Coronary artery (tissue), 2 donors: ENCODE results near the gene SEC16A.

ENCODE experiments used
- DNase-seq: peaks from one replicate; pipeline ENCODE4 v3.0.0-alpha.2; 2017; ENCODE audit warnings: low spot score
- H3K27ac ChIP-seq, 2 donors: fragments of 200-600 bp; sonication (generic); one replicate each; pipeline ENCODE4 v1.5.1; 2016 to 2019
- H3K4me3 ChIP-seq: fragments of 200-600 bp; sonication (generic); 2 replicates; pipeline ENCODE4 v1.5.1; 2016; ENCODE audit warnings: mild to moderate bottlenecking, moderate library complexity
- TF ChIP-seq, protein P1 (sequence below): fragments of 200-600 bp; sonication (generic); IDR thresholded peaks from one replicate; pipeline ENCODE4 v1.5.1; 2019; ENCODE audit warnings: antibody characterized with exemption

The SEC16A gene

DNA sequence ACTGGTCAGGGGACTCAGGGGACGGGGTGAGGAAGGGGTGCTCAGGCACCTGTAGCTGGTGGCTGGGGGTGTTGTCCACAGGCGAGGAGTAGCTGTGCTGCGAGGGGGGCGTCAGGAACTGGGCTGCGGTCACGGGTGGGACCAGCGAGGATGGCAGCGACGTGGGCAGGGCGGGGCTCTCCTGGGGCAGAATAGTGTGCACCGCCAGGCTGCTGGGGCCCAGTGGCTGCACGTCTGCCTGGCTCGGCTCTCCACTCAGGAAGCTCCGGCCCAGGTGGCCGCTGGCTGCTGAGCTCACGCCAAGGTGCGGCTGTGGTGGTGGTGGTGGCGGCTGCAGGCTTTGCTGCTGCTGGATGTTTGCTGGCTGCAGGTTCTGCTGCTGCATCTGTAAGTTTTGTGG is 13.3 kb upstream of the SEC16A start:
- TF ChIP-seq, protein P1, sequence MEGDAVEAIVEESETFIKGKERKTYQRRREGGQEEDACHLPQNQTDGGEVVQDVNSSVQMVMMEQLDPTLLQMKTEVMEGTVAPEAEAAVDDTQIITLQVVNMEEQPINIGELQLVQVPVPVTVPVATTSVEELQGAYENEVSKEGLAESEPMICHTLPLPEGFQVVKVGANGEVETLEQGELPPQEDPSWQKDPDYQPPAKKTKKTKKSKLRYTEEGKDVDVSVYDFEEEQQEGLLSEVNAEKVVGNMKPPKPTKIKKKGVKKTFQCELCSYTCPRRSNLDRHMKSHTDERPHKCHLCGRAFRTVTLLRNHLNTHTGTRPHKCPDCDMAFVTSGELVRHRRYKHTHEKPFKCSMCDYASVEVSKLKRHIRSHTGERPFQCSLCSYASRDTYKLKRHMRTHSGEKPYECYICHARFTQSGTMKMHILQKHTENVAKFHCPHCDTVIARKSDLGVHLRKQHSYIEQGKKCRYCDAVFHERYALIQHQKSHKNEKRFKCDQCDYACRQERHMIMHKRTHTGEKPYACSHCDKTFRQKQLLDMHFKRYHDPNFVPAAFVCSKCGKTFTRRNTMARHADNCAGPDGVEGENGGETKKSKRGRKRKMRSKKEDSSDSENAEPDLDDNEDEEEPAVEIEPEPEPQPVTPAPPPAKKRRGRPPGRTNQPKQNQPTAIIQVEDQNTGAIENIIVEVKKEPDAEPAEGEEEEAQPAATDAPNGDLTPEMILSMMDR: no peak
- Histone ChIP-seq H3K27ac (no peak overlapping the region), H3K4me3 (no peak overlapping the region)
- DNase-seq: no peak

DNA sequence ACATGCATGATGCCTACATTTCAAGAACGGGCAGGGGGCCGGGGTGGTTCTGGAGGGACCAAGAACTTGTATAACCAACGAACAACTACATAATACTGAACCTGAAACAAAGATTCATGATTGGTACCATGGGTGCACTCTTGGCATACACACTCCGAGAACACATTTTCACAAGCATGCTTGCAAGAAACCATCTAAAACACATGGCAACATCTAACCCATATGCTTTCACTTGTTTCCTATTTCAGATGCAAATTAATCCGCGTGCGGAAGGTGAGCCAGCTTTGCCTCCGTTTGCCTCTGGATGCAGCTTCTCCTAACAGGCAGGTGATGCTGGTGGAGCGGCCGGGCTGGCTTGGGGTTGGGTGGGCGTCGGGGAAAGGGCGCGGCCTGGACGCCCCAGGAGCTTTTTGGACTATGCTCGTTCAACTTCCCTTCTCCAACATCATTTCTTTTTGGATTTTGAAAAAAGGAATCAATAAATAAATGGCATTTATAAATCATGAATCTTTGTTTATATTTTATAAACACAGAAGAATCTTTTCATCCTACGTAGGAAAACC is 12.5 kb upstream of the SEC16A start:
- DNase-seq: no peak
- TF ChIP-seq, protein P1: no peak
- Histone ChIP-seq H3K27ac (no peak overlapping the region), H3K4me3 (no peak overlapping the region)

DNA sequence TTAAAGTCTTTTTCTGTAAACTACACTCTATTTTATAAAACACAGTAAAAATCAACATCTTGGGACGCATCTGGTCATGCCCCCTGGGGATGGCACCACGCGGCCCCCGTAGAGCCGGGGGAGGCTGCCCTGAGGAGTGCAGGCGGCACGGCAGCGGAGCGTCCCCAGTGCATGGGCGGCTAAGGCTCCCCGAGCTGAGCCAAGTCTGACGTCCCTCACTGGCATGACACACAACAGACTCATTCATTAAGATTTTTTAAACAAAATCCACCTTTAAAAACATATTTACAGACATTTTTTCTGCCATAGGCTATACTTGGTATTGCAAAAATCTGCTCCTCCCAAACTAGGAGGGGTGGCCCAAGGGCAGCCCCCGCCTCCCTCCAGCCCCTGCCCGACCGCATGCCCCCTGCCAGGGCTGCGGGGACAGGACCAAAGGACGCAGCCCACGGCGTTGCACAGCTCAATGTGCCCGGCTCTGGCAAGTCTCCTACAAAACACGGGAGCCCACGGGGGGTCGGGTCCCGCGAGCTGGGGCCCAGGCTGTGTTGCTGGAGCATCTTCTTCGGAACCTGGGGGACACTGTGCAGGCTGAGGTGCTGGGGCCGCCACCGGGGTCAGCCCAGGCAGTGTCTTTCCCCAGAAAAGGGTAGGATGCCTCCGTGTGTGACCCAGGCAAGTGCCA is 11.8 kb upstream of the SEC16A start:
- no peak for DNase-seq
- Histone ChIP-seq H3K27ac (no peak overlapping the region), H3K4me3 (no peak overlapping the region)
- TF ChIP-seq, protein P1: no peak

DNA sequence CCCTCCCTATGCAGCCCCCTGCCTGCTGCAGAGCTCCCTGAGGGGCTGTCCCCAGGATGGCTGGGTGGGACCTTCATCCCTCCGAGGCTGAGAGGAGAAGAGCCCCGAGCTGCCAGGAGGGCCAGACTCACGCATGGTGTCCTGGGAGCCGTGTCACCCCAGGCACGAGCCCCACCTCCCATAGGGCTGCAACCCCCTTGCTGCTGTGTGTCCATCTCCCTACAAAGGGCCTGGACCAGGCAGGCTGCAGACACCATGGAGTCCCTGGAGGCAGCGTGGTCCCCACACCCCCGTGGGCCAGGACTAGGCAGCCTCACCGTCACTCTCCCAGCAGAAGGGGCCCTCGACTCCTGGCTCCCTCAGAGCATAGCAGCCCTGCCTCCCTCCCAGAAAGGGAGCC is 11.2 kb upstream of the SEC16A start:
- Histone ChIP-seq H3K4me3 (no peak overlapping the region), H3K27ac (peak overlapping the region in 1 of 2 donors; percentile 8)
- TF ChIP-seq, protein P1: no peak
- DNase-seq: no peak

DNA sequence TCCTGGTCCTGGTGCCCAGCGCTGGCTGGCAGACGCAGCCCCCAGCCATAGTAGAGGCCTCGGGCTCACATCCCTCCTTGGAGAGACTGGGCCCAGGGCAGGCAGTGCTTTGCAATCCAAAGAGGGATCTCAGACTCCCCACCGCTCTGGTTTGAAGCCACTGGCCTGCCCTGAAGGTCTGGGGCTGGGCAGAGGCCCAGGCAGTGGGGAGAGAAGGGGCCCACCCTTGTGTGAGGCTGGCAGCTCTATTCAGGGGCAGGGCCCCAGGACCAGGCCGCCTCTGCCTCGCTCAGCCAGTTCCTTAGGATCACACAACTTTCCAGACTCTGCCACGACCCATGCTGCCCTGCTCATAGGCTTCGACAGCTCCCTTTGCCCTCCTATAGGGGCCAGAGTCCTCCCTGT is 10.7 kb upstream of the SEC16A start:
- Histone ChIP-seq H3K4me3 (no peak overlapping the region), H3K27ac (no peak overlapping the region)
- TF ChIP-seq, protein P1: no peak
- no peak for DNase-seq

DNA sequence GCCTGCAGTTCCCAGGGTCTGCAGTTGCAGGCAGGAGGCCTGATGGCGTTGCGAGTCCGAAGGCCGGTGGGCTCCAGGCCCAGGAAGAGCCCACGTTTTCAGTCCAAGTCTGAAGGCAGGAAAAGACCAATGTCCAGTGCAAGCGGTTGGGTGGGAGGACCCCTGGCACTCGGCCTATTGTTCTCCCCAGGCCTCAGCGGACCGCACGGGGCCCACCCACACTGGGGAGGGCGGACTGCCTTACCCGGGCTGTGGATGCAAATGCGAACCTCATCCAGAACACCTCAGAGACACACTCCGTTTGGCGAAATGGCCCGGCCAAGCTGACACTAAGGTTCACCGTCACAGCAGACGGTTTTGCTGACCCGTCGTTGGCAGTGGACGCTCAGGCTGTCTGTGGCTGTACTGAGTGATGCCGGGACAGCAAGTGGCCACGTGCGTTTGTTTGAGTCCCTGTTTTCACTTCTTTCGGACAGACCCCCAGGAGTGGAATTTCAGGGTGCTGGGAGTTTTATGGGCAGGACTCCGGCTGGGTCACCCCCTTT is 10.2 kb upstream of the SEC16A start:
- H3K27ac ChIP-seq: no peak overlapping the region
- DNase-seq: no peak
- TF ChIP-seq, protein P1: no peak
- no peak overlapping the region for H3K4me3 ChIP-seq

DNA sequence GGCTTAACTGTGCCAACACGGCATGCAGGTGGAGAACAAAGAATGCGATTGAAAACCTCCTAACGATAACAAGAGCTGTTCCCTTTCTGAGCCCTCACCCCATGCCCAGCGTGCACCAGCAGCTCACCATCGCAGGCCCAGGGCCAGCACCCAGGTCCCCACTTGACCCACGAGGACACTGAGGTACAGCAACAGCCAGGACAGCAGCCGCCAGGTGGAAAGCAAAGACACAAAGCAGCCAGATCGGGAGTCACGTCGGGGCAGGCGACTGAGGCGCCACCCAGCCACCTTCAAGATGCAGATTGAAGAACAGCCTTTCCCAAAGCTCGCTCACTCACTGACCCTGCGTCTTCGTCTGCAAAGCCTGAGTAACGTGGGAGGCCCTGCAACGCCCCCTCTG is 6.9 kb upstream of the SEC16A start:
- TF ChIP-seq, protein P1: no peak
- no peak for DNase-seq
- Histone ChIP-seq H3K27ac (no peak overlapping the region), H3K4me3 (no peak overlapping the region)
